Ovary (tissue), 9 donors: ENCODE results near the gene FGF6. TPM values are rescaled to one million over a fixed set of nuclear protein-coding genes. Genes with fewer than 3 reads are reported as not detected.

Source experiments
- DNase-seq, 5 donors: peaks; one replicate each; pipeline ENCODE4 v3.0.0-alpha.2; 2019 to 2020
- H3K27ac ChIP-seq, 2 donors: fragments of 200-600 bp; one replicate each; pipeline versions ENCODE4 v1.5.1 to v1.8.0; 2019 to 2022
- H3K27me3 ChIP-seq: fragments of 200-600 bp; one replicate; pipeline ENCODE4 v1.8.0; 2022
- H3K36me3 ChIP-seq: fragments of 200-600 bp; sonication (generic); one replicate; pipeline ENCODE4 v1.5.1; 2019
- H3K4me1 ChIP-seq: one replicate; pipeline ENCODE4 v1.8.1; 2013; ENCODE audit warnings: mild to moderate bottlenecking, moderate library complexity; ENCODE audit not compliant: insufficient read depth
- H3K4me3 ChIP-seq: fragments of 200-600 bp; sonication (generic); one replicate; pipeline ENCODE4 v1.5.1; 2017
- H3K9me3 ChIP-seq, 2 donors: fragments of 200-600 bp in 1 of 2; sonication (generic) in 1 of 2; one replicate each; pipeline versions ENCODE4 v1.5.1 to v1.8.1; 2013 to 2019; ENCODE audit warnings: mild to moderate bottlenecking in 1 of 2, moderate library complexity in 1 of 2
- CTCF ChIP-seq, 3 donors: fragments of 450-650 bp in 2 of 3; fragments of 200-600 bp in 1 of 3; IDR thresholded peaks; one replicate each; pipeline versions ENCODE4 v1.5.1 to v1.8.0; 2016 to 2022; ENCODE audit warnings: antibody characterized with exemption in 3 of 3, mild to moderate bottlenecking in 1 of 3
- EP300 ChIP-seq: sonication (generic); formaldehyde crosslinking; IDR thresholded peaks from one replicate; pipeline ENCODE4 v1.6.1; 2017; ENCODE audit warnings: antibody characterized with exemption
- POLR2A ChIP-seq: fragments of 450-650 bp; IDR thresholded peaks from one replicate; pipeline ENCODE4 v1.6.1; 2017; ENCODE audit warnings: antibody characterized with exemption, mild to moderate bottlenecking, moderate library complexity
- WGBS, 3 donors: extraction: QIAGEN DNeasy Blood & Tissue Kit in 1 of 3; methylation state at CpG; one replicate each; pipeline versions ENCODE4 v1.1.5 to v1.1.7; 2013 to 2017; 5-methylcytosine and 5-hydroxymethylcytosine counted together
- intact Hi-C, 4 donors: fragments of 100-400 bp; cut with DNase I; formaldehyde crosslinking; loops; one replicate each; pipeline versions ENCODE4 v1.11.0 to v1.15.1; 2022 to 2023
- polyA plus RNA-seq, 2 donors: library from polyadenylated mRNA; stranded (reverse); fragments of 200-250 nt in 1 of 2; fragments of 350-450 nt in 1 of 2; fragmentation: Illumina TruSeq in 1 of 2; extraction: RNeasy Lipid Tissue Mini Kit (QIAGEN cat#74804) in 1 of 2; gene quantifications; one replicate each; pipeline ENCODE4 v1.2.3, GENCODE V29; 2013 to 2014
- total RNA-seq, 7 donors: library from RNA; depleted of rRNA in 2 of 7; stranded (reverse); fragments of >200 nt in 2 of 7; fragmentation: NEBNext Ultra II Directional in 3 of 7; extraction: Animal tissue kit (Norgen Biotek cat#: 25700) in 3 of 7; gene quantifications; one replicate each; pipeline versions ENCODE4 v1.1.0 to v1.2.4, GENCODE V29; 2016 to 2023
- donor health status: DM: no; HTN: no; CAD: no; lungs with moderate emphysema.
- donor health status: DM: no; HTN: no; CAD: no.
- donor health status: Bipolar disorder and iron deficiency.
- donor health status: DM: yes; HTN: yes; CAD: no.
- donor health status: DM: no; HTN: no; CAD: no.
- donor health status: DM: yes; HTN: yes; CAD: no.

FGF6 gene
- total and polyA plus RNA-seq, 9 donors, result not detected

- H3K27ac ChIP-seq, result no peak overlapping the region
- WGBS, 3 donors, result 54 to 68% (median 67%) methylated on average over 5 of the region's 5 CpGs
- intact Hi-C loops, result no loop called here
Measured at GRCh38 chr12:4439736-4440135, 5.9 kb downstream of the FGF6 start.

GRCh38 chr12:4438834-4439596 is 6.6 kb downstream of the FGF6 start:
- Histone ChIP-seq H3K36me3 (no peaks in the 10 kb centered on the region), H3K4me1 (no peaks in the 10 kb centered on the region), H3K9me3 (no peaks in the 10 kb centered on the region), H3K27ac (no peak overlapping the region), H3K27me3 (no peaks in the 10 kb centered on the region), H3K4me3 (no peak overlapping the region)
- intact Hi-C loops, result no loop called here
- TF ChIP-seq CTCF (IDR thresholded peaks at IDR 0.05) (no peak), POLR2A (no peak), EP300 (no peak)
- WGBS, 3 donors, result 72 to 75% (median 74%) methylated on average over 14 of the region's 14 CpGs
- DNase-seq, result no peak

More at GRCh38 chr12:4439736-4440135, 5.9 kb downstream of the FGF6 start:
- TF ChIP-seq EP300 (no peak), CTCF (IDR thresholded peaks at IDR 0.05) (no peak), POLR2A (no peak)
- H3K36me3 ChIP-seq, result no peaks in the 10 kb centered on the region
- H3K4me1 ChIP-seq, result no peaks in the 10 kb centered on the region
- H3K9me3 ChIP-seq, result no peaks in the 10 kb centered on the region
- H3K27me3 ChIP-seq, result no peaks in the 10 kb centered on the region
- DNase-seq, result no peak
- H3K4me3 ChIP-seq, result no peak overlapping the region

- WGBS, 3 donors, result 74 to 81% (median 77%) methylated on average over 6 of the region's 6 CpGs
- H3K9me3 ChIP-seq, result no peaks in the 10 kb centered on the region
- H3K36me3 ChIP-seq, result no peaks in the 10 kb centered on the region
- TF ChIP-seq EP300 (no peak), CTCF (IDR thresholded peaks at IDR 0.05) (no peak), POLR2A (no peak)
- intact Hi-C loops, result no loop called here
- no peaks in the 10 kb centered on the region for H3K4me1 ChIP-seq
- H3K27me3 ChIP-seq, result no peaks in the 10 kb centered on the region
- H3K4me3 ChIP-seq, result no peak overlapping the region
- no peak overlapping the region for H3K27ac ChIP-seq
- DNase-seq, result no peak
Measured at GRCh38 chr12:4435537-4435936, 10.1 kb downstream of the FGF6 start.

GRCh38 chr12:4434706-4435425 is 10.7 kb downstream of the FGF6 start:
- WGBS, 3 donors, result 71 to 85% (median 80%) methylated on average over 8 of the region's 8 CpGs
- Histone ChIP-seq H3K27me3 (no peaks in the 10 kb centered on the region), H3K4me3 (no peak overlapping the region), H3K4me1 (no peaks in the 10 kb centered on the region), H3K27ac (no peak overlapping the region), H3K9me3 (no peaks in the 10 kb centered on the region), H3K36me3 (no peaks in the 10 kb centered on the region)
- intact Hi-C loops, result no loop called here
- DNase-seq, result no peak
- TF ChIP-seq CTCF (IDR thresholded peaks at IDR 0.05) (no peak), POLR2A (no peak), EP300 (no peak)
